Aorta (tissue), 5 donors: Measurements from ENCODE around the gene CHRNA10. TPM values are rescaled to one million over a fixed set of nuclear protein-coding genes. Genes with fewer than 3 reads are reported as not detected.
A peak's percentile ranks its signal among the peaks of the same experiment; 100 is the strongest.
"Not testable (repeated sequence)": the region's sequence is repeated elsewhere in the genome, so short reads cannot be mapped to it uniquely, and the experiment has no call there.

Experiments used
- ATAC-seq: fragments of 200-7000 bp; cut with Tn5 transposase; one replicate; pipeline ENCODE4 v1.9.1; 2022; ENCODE audit warnings: moderate library complexity; ENCODE audit not compliant: low FRiP score
- DNase-seq, 2 donors: peaks; one replicate each; pipeline ENCODE4 v3.0.0-alpha.2; 2020
- H3K27ac ChIP-seq, 2 donors: one replicate each; pipeline ENCODE4 v1.5.1; 2013; ENCODE audit warnings: low read length in 2 of 2, mild to moderate bottlenecking in 2 of 2, moderate library complexity in 2 of 2, control low read depth in 1 of 2, inconsistent platforms in 1 of 2, low read depth in 1 of 2
- H3K27me3 ChIP-seq, 2 donors: one replicate each; pipeline ENCODE4 v1.6.1; 2013; ENCODE audit warnings: control low read depth in 1 of 2, low read length in 1 of 2, mild to moderate bottlenecking in 1 of 2, moderate library complexity in 1 of 2; ENCODE audit not compliant: insufficient read depth in 2 of 2, control insufficient read depth in 1 of 2
- H3K36me3 ChIP-seq, 2 donors: one replicate each; pipeline ENCODE4 v1.6.1; 2013; ENCODE audit warnings: control low read depth in 1 of 2, low read length in 1 of 2, mild to moderate bottlenecking in 1 of 2; ENCODE audit not compliant: insufficient read depth in 2 of 2, control insufficient read depth in 1 of 2
- H3K4me1 ChIP-seq, 2 donors: one replicate each; pipeline ENCODE4 v1.6.1; 2013; ENCODE audit warnings: low read length in 2 of 2, control low read depth in 1 of 2, mild to moderate bottlenecking in 1 of 2, moderate library complexity in 1 of 2; ENCODE audit not compliant: insufficient read depth in 2 of 2, control insufficient read depth in 1 of 2
- H3K4me3 ChIP-seq, 2 donors: one replicate each; pipeline ENCODE4 v1.5.1; 2013; ENCODE audit warnings: low read length in 2 of 2, control low read depth in 1 of 2, mild to moderate bottlenecking in 1 of 2
- H3K9me3 ChIP-seq: one replicate; pipeline ENCODE4 v1.6.1; 2013; ENCODE audit warnings: mild to moderate bottlenecking, low read length; ENCODE audit not compliant: control insufficient read depth
- WGBS, 2 donors: extraction: QIAGEN DNeasy Blood & Tissue Kit; methylation state at CpG; one replicate each; pipeline ENCODE4 v1.1.7; 2013; 5-methylcytosine and 5-hydroxymethylcytosine counted together
- intact Hi-C, 2 donors: fragments of 100-400 bp; cut with DNase I; formaldehyde crosslinking; loops; one replicate each; pipeline versions ENCODE4 v1.14.2 to v1.15.0; 2022
- polyA plus RNA-seq, 2 donors: library from polyadenylated mRNA; stranded (reverse); fragments of 200-250 nt; gene quantifications; one replicate each; pipeline ENCODE4 v1.2.3, GENCODE V29; 2013
- total RNA-seq, 2 donors: library from RNA; stranded (reverse); fragmentation: NEBNext Ultra II Directional; extraction: Animal tissue kit (Norgen Biotek cat#: 25700); gene quantifications; one replicate each; pipeline ENCODE4 v1.2.1, GENCODE V29; 2021
- donor health status: healthy with polysubstance abuse.
- donor health status: Bipolar disorder and iron deficiency.
- donor health status: DM: no; HTN: no; CAD: no.
- donor health status: DM: no; HTN: no; CAD: no.
- donor health status: DM: yes; HTN: yes; CAD: no.

The CHRNA10 gene
- total and polyA plus RNA-seq, 4 donors = 0.13 to 4.0 (median 1.3) TPM

DNA sequence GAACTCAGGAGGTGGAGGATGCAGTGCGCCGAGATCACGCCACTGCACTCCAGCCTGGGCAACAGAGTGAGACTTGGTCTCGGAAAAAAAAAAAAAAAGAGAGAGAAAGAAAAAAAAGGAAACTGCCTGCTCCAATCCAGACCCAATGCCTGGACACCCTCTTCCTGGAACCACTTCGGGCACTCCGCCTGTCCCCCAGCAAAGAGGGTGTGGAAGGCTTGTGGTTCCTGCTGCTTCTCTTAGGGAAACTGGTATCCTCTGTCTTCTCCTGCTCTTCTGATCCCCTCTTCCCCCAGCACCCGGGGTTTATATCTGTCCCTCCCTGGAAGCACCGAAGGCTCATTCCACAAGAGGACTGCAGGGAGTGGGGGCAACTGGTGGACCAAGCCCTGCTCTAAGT, 12.9 kb downstream of the CHRNA10 start:
- H3K36me3 ChIP-seq = no peaks in the 10 kb centered on the region
- DNase-seq = no peak
- WGBS, 2 donors = 92 to 97% methylated on average over 8 of the region's 8 CpGs
- H3K27ac ChIP-seq = no peak overlapping the region
- no peak for ATAC-seq
- intact Hi-C loops = no loop called here
- H3K4me1 ChIP-seq = no peaks in the 10 kb centered on the region
- H3K4me3 ChIP-seq = no peak overlapping the region
- H3K9me3 ChIP-seq = no peaks in the 10 kb centered on the region
- no peaks in the 10 kb centered on the region for H3K27me3 ChIP-seq

DNA sequence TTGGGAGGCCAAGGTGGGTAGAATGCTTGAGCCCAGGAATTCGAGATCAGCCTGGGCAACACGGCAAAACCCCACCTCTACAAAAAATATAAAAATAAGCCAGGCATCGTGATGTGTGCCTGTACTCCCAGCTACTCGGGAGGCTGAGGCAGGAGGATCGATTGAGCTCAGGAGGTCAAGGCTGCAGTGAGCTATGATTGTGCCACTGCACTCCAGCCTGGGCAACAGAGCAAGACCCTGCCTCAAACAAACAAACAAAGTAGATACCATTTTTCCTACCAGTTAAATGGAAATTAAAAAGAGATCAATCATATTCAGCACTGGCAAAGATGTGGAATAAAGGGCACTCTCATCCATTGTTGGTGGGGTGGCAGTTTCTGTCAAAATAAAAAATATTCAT, 13.9 kb downstream of the CHRNA10 start:
- H3K4me1 ChIP-seq, H3K36me3 ChIP-seq, H3K27ac ChIP-seq, H3K27me3 ChIP-seq, intact Hi-C loops, H3K4me3 ChIP-seq, DNase-seq, H3K9me3 ChIP-seq, ATAC-seq: not testable (repeated sequence)
- 79 to 83% methylated on average over 5 of the region's 5 CpGs for WGBS, 2 donors

DNA sequence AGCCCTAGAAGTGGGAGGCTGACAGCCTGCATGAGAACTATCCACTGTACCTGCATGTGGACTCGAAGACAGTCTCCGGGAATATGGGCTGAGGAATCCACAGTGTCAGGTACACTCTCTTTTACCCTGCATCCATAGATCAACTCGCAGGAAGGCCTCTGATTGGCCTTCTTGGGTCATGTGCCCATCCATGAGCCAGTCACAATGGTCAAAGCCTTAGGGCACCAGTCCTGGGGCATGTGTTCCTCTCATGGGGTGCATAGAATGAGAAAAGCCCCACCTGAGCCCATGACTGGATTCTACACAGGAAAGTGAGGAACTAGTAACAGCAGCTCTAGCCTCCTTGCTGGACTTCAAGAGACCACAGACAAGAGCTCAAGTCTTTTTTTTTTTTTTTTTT, 15.6 kb downstream of the CHRNA10 start:
- ATAC-seq = no peak
- Histone ChIP-seq H3K4me1 (no peaks in the 10 kb centered on the region), H3K4me3 (no peak overlapping the region), H3K27me3 (no peaks in the 10 kb centered on the region), H3K27ac (no peak overlapping the region), H3K9me3 (no peaks in the 10 kb centered on the region), H3K36me3 (no peaks in the 10 kb centered on the region)
- WGBS, 2 donors = 87 to 98% methylated on average over 3 of the region's 3 CpGs
- intact Hi-C loops = no loop called here
- no peak for DNase-seq

DNA sequence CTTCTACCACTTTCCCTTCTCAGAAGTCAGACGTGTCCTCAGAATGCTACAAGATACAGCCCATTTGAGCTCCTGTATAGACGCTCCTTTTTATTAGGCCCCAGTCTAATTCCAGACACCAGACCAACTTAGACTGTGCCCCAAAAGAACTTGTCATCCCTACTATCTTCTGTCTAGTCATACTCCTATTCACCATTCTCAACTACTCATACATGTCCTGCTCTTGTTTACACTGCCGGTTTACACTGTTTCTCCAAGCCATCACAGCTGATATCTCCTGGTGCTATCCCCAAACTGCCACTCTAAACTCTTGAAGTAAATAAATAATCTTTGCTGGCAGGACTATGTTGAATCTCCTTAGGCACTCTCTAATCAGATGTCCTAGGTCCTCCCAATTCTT, 18.7 kb downstream of the CHRNA10 start:
- H3K36me3 ChIP-seq, H3K4me1 ChIP-seq, H3K27me3 ChIP-seq, H3K4me3 ChIP-seq, H3K9me3 ChIP-seq, ATAC-seq, intact Hi-C loops, DNase-seq, H3K27ac ChIP-seq: not testable (repeated sequence)
- WGBS, 2 donors = 89 to 92% methylated on average over 2 to 3 of the region's 3 CpGs

DNA sequence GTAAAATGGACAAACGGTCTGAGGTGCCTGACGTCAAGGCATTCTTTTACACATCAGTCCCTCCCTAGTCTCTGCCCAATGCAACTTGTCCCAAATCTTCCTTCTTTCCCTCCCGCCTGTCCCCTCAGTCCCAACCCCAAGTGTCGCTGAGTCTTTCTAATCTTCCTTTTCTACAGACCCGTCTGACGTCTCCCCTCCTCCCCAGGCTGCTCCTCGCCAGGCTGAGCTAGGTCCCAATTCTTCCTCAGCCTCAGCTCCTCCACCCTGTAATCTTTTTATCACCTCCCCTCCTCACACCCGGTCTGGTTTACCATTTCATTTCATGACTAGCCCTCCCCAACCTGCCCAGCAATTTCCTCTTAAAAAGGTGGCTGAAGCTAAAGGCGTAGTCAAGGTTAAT, 21.8 kb downstream of the CHRNA10 start:
- DNase-seq = peak in 1 of 2 donors; percentile 12
- ATAC-seq, intact Hi-C loops, H3K27me3 ChIP-seq, H3K4me3 ChIP-seq, H3K4me1 ChIP-seq, H3K9me3 ChIP-seq, H3K36me3 ChIP-seq, H3K27ac ChIP-seq: not testable (repeated sequence)
- WGBS, 2 donors = 36 to 43% methylated on average over 9 of the region's 9 CpGs

DNA sequence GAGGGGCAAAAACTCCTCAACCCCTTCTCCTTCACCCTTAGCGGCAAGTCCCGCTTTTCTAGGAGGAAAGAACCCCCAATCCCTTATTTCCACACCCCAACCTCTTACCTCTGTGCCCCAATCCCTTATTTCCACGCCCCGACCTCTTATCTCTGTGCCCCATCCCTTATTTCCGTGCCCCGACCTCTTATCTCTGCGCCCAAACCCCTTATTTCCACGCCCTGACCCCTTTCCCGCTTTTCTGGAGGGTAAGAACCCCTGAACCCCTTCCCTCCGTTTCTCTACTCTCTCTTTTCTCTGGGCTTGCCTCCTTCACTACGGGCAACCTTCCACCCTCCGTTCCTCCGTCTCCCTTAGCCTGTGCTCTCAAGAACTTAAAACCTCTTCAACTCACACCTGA, 22.3 kb downstream of the CHRNA10 start:
- H3K9me3 ChIP-seq, H3K27ac ChIP-seq, H3K4me3 ChIP-seq, intact Hi-C loops, H3K27me3 ChIP-seq, H3K36me3 ChIP-seq, ATAC-seq, H3K4me1 ChIP-seq: not testable (repeated sequence)
- DNase-seq = peak in 1 of 2 donors; percentile 39
- 70 to 82% methylated on average over 12 to 13 of the region's 13 CpGs for WGBS, 2 donors

DNA sequence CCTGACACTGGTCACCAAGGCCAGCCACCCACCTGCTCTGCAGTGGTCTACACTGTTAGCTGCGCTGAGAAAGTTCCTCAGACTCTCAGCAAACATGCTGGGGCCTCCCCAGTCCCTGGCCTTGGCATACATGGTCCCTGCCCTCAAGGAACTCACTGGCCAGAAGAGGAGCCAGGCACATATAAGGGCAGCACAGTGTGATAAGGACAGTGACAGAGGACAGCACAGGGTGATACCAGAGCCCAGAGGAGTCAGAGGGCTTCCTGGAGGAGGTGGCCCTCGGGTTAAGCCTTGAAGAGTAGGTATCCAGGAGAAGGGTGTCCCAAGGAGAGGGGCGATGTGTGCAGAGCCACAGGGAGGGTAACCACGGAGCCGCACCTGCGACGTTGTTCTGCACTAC, 25.6 kb downstream of the CHRNA10 start:
- ATAC-seq (no peak), DNase-seq (peak in 1 of 2 donors; percentile 32)
- H3K27ac ChIP-seq = no peak overlapping the region
- no peak overlapping the region for H3K4me3 ChIP-seq
- no peaks in the 10 kb centered on the region for H3K9me3 ChIP-seq
- no peaks in the 10 kb centered on the region for H3K36me3 ChIP-seq
- H3K4me1 ChIP-seq = no peaks in the 10 kb centered on the region
- intact Hi-C loops = no loop called here
- H3K27me3 ChIP-seq = no peaks in the 10 kb centered on the region
- WGBS, 2 donors = 81 to 90% methylated on average over 7 of the region's 7 CpGs

DNA sequence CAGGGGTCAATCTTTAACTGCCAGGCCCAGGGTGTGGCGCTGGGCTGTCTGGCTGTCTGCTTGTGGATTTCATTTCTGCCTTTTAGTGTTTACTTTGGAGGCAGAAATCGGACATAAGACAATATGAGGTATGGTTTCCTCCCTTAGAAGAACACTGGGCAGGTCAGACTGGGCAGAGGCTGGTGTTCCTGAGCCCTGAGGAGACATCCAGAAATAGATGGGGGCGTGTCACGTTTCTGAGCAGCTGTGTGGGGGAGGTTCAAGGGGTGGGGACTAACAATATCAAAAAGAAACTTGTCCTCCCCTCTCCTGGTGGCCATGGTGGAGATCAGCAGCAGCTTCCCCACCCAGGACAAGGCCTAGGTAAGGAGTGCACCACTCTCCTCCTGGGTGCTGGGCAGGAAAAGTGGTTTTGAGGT, 26.4 kb downstream of the CHRNA10 start, which contains the start of gene ART1:
Gene ART1, plus strand, starts transcription at position 312 of the 419 bp plus-strand sequence. CDS start 14,086 bp downstream, outside the sequence.
- ATAC-seq = no peak
- intact Hi-C loops = no loop called here
- Histone ChIP-seq H3K4me1 (no peaks in the 10 kb centered on the region), H3K4me3 (no peak within 1 kb of the TSS), H3K9me3 (no peaks in the 10 kb centered on the region), H3K27me3 (no peaks in the 10 kb centered on the region), H3K36me3 (no peaks in the 10 kb centered on the region), H3K27ac (no peak within 1 kb of the TSS)
- WGBS, 2 donors = 74 to 81% methylated on average over 4 of the region's 4 CpGs
- no peak for DNase-seq

DNA sequence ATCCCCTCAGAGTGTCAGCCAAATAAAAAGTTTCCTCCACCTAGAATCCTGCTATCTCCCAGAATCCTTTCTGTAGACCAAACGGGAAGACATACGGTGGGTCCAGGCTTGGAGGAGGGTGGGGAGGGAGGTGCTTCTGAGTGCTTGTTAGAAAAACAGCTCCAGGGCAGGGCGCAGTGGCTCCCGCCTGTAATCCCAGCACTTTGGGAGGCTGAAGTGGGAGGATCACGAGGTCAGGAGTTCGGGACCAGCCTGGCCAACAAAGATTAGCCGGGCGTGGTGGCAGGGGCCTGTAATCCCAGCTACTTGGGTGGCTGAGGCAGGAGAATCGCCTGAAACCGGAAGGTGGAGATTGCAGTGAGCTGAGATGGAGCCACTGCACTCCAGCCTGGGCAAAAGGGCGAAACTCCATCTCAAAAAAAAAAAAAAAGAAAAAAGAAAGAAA, 28.1 kb downstream of the CHRNA10 start:
- H3K27ac ChIP-seq = not testable (repeated sequence)

More for the DNA sequence above, 28.1 kb downstream of the CHRNA10 start:
- ATAC-seq, H3K4me3 ChIP-seq, H3K9me3 ChIP-seq, intact Hi-C loops, H3K4me1 ChIP-seq, H3K36me3 ChIP-seq, H3K27me3 ChIP-seq: not testable (repeated sequence)
- DNase-seq = peak in 1 of 2 donors; percentile 45
- 49 to 57% methylated on average over 11 of the region's 11 CpGs for WGBS, 2 donors
